ENCODE data around the gene GPR32. TPM values are rescaled to one million over a fixed set of nuclear protein-coding genes. Genes with fewer than 3 reads are reported as not detected.

The GPR32 gene, protein sequence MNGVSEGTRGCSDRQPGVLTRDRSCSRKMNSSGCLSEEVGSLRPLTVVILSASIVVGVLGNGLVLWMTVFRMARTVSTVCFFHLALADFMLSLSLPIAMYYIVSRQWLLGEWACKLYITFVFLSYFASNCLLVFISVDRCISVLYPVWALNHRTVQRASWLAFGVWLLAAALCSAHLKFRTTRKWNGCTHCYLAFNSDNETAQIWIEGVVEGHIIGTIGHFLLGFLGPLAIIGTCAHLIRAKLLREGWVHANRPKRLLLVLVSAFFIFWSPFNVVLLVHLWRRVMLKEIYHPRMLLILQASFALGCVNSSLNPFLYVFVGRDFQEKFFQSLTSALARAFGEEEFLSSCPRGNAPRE
- total RNA-seq (2022; extraction: Qiagen RNA extraction; ENCODE audit: low read depth): not detected in 5 replicates

DNA sequence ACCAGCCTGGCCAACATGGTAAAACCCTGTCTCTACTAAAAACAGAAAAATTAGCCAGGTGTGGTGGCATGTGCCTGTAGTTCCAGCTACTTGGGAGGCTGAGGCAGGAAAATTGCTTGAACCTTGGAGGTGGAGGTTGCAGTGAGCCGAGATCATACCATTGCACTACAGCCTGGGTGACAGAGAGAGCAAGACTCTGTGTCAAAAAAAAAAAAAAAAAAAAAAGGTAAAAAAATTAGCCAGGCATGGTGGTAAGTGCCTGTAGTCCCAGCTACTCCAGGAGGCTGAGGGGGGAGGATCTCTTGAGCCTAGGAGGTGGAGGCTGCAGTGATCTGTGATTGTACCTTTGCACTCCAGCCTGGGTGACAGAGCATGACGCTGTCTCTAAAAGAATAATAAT, at the start of gene GPR32:
GPR32 (plus strand) TSS at position 301 of the 400 bp plus-strand sequence. CDS start 137 bp downstream, outside the sequence.

DNA sequence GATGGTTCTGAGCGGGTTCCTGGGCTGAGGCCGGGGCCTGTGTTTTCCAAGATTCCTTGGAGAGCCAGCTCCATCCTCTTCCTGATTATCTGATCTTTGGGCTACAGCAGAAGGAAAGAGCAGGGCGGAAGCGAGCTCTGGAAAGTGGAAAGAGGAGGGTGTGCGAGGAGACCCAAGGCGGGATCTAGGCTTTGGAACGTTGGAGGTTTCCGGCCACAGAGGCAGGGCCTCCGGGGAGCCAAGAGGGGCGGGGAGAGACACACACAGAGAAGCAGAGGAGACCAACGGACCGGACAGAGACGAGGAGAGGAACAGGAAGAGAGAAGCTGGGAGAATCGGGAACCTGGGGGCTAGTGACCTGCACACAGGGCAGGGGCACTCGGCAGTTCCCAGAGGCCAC, 47.2 kb upstream of the GPR32 start, which contains the start of gene CLEC11A:
CLEC11A (plus strand) TSS at position 296 of the 400 bp plus-strand sequence. CDS start 162 bp downstream, outside the sequence.

DNA sequence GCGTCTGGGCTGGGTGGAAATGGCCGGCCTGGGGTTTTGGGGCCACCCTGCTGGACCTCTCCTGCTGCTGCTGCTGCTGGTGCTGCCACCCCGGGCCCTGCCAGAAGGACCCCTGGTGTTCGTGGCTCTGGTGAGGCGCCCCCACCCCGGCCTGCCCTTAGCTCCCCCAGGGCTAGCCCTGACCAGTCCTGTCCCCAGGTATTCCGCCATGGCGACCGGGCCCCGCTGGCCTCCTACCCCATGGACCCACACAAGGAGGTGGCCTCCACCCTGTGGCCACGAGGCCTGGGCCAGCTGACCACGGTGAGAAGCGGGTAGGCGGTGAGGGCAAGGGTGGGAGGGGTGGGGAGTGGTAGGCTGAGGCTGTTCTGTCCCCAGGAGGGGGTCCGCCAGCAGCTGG, 20.1 kb downstream of the GPR32 start, which contains the start of gene ACP4:
ACP4 (plus strand) TSS at position 20 of the 400 bp plus-strand sequence; CDS start at position 20, 0 bp downstream.

Other genes with a start within 250 kb of the GPR32 start
- gene LRRC4B, start 202.0 kb upstream of the GPR32 start, total RNA-seq (2022; extraction: Qiagen RNA extraction; ENCODE audit: low read depth): 0.38 to 0.68 TPM (median 0.58 TPM) in 5 replicates
- 0.39 to 0.93 TPM (median 0.66 TPM) in 5 replicates for gene SYT3, start 130.6 kb upstream of the GPR32 start, total RNA-seq (2022; extraction: Qiagen RNA extraction; ENCODE audit: low read depth)
- 3.9 to 12.5 TPM (median 10.5 TPM) in 5 replicates for gene C19orf81, start 121.0 kb upstream of the GPR32 start, total RNA-seq (2022; extraction: Qiagen RNA extraction; ENCODE audit: low read depth)
- gene SHANK1, start 50.7 kb upstream of the GPR32 start, total RNA-seq (2022; extraction: Qiagen RNA extraction; ENCODE audit: low read depth): 0.06 to 0.95 TPM (median 0.19 TPM) in 5 replicates
- 5.1 to 11.7 TPM (median 9.1 TPM) in 5 replicates for gene CLEC11A, start 47.1 kb upstream of the GPR32 start, total RNA-seq (2022; extraction: Qiagen RNA extraction; ENCODE audit: low read depth)
- gene ACP4, start 20.0 kb downstream of the GPR32 start, total RNA-seq (2022; extraction: Qiagen RNA extraction; ENCODE audit: low read depth): not detected in 5 replicates
- 0.15 TPM in 1 of 5 replicates, not detected in the others for gene KLK1, start 53.3 kb downstream of the GPR32 start, total RNA-seq (2022; extraction: Qiagen RNA extraction; ENCODE audit: low read depth)
- not detected in 5 replicates for gene KLK15, start 63.1 kb downstream of the GPR32 start, total RNA-seq (2022; extraction: Qiagen RNA extraction; ENCODE audit: low read depth)
- not detected in 5 replicates for gene KLK3, start 84.5 kb downstream of the GPR32 start, total RNA-seq (2022; extraction: Qiagen RNA extraction; ENCODE audit: low read depth)
- gene KLK2, start 103.0 kb downstream of the GPR32 start, total RNA-seq (2022; extraction: Qiagen RNA extraction; ENCODE audit: low read depth): 0.27 TPM in 1 of 5 replicates, not detected in the others
- gene KLK4, start 140.9 kb downstream of the GPR32 start, total RNA-seq (2022; extraction: Qiagen RNA extraction; ENCODE audit: low read depth): 0.41 TPM in 1 of 5 replicates, not detected in the others
- not detected in 5 replicates for gene KLK5, start 182.6 kb downstream of the GPR32 start, total RNA-seq (2022; extraction: Qiagen RNA extraction; ENCODE audit: low read depth)
- 0.22 to 1.1 TPM (median 0.66 TPM) in 5 replicates for gene KLK6, start 199.1 kb downstream of the GPR32 start, total RNA-seq (2022; extraction: Qiagen RNA extraction; ENCODE audit: low read depth)
- gene KLK7, start 213.5 kb downstream of the GPR32 start, total RNA-seq (2022; extraction: Qiagen RNA extraction; ENCODE audit: low read depth): not detected in 5 replicates
- gene KLK8, start 231.1 kb downstream of the GPR32 start, total RNA-seq (2022; extraction: Qiagen RNA extraction; ENCODE audit: low read depth): not detected in 5 replicates
- gene KLK10, start 249.2 kb downstream of the GPR32 start, total RNA-seq (2022; extraction: Qiagen RNA extraction; ENCODE audit: low read depth): 0.20 to 0.60 TPM (median 0.50 TPM) in 4 of 5 replicates, not detected in the other